ENCODE data around the gene IQCE.
"Not testable (repeated sequence)": the region's sequence is repeated elsewhere in the genome, so short reads cannot be mapped to it uniquely, and the experiment has no call there.

The IQCE gene

DNA sequence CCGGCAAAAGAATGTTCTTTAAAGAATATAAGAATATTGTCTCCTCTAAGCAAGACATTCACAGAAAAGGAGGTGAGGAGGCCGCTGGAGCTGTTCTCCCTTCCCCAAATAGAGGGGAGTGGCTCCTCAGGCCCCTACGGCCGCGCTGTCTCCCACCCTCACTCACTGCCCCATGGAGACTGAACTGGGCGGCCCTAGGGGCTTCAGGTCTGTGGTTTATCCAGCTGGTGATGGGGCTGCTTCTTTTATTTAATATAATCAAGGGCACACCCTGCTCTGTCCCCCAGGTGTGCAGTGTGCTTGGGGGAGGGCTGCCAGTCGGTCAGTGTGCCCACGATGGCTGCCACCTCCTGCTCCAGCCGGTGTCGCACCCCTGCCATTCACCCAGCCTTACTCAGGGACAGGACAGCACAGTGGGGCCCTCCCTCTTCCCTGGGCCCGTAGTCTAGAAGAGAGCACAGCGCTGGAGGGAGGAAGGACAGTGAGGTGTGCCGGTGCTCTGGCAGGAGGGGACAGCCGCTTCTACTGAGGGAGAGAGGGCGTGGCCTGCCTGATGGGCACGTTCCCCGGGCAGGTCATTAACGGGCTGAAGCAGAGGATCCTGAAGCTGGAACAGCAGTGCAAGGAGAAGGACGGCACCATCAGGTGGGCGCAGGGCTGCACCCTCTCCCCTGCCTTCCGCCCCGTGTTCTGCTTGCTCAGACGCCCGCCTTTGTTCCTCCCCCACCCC lies 23.4 kb downstream of the IQCE start:
- DNase-seq = no peak

DNA sequence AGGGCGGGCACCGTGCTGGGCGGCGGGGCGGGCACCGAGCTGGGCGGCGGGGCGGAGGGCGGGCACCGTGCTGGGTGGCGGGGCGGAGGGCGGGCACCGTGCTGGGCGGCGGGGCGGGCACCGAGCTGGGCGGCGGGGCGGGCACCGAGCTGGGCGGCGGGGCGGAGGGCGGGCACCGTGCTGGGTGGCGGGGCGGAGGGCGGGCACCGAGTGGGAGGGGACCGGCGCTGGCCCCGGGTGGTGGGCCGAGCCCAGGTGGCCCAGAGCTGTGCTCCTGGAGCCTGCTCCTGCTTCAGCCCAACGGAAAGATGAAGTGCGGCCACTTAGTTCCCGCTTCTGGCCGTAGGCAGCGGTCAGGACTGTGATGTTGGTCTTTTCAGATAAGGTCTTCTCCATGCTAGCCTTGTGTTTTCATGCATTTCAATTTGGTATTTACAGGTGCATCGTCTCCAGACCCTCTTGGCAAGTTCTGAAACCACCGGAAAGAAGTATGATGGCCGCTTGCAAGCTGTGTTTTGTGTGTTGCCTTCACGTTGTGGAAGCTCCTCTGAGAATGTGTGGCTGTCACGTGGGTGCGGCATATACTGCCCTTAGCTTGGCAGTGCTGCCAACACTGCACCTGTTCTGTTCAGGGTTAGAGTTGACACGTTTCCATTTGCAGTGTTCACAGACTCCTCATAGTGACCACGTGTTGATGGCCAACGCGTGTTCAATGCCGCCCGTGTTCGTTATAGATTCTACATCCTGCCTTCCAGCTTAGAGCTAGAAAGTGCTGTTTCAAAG lies 25.2 kb downstream of the IQCE start:
- no peak for DNase-seq

DNA sequence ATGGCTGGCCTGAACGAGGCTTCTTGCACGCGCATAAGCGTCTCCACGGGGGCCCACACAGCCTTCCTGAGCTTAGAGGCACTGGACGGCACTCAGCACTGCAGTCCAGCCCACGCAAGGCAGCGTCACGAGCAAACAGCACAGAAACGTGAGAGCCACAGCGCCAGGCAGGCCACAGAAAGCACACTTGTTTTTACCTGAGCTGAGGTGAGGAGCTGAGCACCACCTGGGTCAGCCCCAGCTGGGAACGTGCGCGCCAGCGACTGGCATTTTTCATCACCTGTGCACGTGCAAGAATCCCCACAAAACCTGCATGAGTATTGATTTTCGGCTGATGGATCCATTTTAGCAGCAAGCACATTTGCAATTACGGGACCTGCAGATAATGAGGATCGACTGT lies 26.7 kb downstream of the IQCE start:
- DNase-seq = no peak

DNA sequence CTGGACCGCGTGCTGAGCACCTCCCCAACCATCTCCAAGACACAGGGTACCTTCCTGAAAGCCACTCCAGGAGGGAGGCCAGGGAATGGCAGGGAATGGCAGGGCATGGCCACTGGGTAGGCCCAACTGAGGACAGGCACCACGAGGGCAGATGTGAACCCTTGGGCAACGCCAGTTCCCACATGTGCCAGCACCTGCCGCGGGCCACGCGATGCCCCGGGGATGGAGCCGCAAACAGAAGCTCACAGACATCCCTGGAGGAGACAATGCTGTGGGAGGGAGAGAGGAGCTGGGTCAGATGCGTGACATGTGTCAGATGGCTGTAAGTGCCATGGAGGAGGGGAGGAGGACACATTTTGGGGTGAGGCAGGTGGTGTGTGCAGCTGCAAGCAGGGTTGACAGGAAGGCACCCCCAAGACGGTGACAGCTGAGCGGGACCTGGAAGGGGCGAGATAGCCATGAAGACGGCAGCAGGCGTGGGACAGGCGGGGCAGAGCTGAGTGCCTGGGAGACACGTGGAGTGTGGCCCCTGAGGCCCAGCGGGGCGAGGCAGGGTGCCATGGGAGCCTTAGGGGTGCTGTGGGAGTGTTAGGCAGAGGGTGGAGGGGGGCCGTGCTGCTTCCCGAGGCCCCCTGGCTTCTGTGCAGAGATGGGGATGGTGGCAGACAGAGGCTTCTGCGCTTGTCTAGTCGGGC lies 27.7 kb downstream of the IQCE start:
- no peak for DNase-seq

DNA sequence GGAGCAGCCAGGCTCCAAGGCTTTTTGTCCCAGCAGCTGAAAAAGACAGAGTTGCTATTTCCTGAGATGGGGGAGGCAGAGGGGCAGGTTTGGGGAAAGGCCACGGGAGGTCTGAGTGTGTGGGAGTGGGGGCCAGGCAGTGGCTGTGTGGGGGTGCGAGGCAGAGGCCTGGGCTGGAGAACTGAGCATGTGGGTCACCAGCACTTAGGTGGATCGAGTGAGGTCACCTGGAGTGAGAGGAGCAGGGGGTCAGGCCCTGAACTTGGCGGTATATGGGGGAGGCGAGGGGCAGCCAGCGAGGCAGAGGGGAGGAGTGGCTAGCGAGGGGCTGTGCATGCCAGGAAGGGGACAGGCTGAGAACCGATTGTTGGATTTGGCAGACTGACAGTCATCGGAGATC lies 28.4 kb downstream of the IQCE start:
- DNase-seq = no peak

DNA sequence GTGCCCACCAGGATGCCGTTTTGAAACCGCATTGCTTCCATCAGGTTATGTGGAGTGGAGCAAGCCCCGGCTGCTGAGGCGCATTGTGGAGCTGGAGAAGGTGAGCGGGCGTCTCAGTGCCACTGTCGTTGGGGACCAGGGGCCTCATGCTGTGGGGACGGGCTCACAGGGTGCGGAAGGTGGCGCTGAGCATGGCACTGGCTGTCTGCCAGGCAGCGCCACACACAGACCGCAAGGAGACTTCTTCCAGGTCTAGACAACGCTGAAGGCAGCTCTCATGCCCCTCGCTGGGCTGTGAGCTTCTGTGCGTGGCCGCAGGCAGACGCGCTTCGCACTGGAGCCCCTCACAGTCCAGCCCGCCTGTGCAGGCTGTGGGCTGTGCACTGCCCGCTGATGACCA lies 29.0 kb downstream of the IQCE start:
- DNase-seq = no peak

DNA sequence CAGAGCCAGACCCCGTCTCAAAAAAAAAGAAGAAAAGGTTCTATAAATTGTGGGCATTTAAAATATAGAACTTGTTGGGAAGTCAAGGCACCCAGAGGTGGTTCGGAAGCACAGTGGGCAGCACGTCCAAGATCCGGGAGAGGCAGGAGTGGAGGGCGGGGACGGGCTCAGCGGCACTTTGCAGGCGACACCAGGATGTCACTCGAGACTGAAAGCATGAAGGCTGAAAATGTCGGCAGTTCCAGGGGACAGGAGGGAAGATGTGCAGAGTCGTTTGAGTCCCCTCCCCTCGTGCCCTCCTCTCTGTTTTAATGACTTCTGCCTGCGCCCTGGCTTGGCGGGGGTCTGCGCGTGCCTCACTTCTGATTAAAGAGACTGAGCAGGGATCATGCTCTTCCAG lies 30.6 kb downstream of the IQCE start:
- DNase-seq = no peak

DNA sequence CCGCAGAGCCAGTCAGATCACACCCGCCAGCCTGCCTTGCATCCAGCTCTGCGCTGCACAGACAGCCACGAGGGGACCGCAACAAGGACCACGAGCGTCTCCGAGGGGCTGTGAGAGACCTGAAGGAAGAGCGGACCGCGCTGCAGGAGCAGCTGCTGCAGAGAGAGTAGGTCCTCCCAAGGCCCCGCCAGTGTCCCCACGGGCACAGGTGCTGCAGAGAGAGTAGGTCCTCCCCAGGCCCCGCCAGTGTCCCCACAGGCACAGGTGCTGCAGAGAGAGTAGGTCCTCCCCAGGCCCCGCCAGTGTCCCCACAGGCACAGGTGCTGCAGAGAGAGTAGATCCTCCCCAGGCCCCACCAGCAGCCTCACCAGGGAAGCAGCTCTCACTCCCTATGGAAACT lies 31.2 kb downstream of the IQCE start:
- not testable (repeated sequence) for DNase-seq

DNA sequence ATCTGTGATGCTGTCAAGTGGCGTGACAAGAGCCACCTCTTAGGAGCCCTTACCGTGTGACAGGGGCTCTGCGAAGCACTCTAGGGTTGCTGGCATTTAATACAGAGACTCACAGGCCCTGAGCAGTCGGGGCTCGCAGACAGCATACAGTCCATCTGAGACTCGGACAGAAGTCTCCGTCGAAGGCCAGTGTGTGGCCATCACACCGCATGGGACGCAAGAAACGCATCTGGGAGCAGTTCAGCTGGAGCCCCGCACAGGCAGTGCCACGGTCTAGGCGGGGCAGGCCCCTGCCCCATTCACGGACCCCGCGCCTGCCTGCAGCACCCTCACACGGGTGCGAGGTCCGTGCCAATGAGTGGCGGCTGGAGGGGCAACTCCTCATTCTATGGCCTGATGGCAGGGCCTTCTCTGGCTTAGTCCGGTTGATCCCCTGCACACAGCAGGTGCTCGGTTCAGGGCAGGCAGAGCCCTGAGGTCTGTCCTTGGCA lies 33.6 kb downstream of the IQCE start:
- DNase-seq = no peak

DNA sequence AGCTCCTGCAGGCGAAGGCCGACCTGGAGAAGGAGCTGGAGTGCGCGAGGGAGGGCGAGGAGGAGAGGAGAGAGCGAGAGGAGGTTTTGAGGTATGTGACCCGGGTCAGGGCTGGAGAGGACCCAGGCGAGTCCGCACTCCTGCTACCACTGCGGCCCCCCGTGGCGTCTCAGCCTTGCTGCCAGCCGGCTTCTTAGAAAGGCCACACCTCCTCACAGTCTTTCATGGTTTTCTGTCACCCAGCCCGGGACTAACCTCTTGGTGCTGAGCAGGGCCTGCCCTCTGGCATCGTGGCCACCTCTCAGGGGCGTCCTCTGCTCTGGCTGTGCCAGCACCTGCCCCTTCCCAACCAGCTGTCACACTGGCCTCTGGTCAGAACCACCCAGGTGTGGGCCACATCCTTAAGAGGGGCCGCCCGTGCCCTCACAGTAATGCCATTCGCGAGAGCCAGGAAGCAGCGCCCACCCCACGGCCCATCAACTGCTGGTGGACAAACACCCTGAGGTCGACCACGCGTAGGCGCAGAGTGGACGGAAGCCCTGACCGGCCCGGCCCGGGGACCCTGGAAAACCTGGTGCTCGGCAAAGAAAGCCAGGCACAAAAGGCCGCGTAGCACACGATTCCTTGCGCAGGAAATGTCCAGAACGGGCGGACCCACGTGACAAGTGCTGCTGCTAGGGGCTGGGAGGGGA lies 34.4 kb downstream of the IQCE start:
- DNase-seq = no peak

DNA sequence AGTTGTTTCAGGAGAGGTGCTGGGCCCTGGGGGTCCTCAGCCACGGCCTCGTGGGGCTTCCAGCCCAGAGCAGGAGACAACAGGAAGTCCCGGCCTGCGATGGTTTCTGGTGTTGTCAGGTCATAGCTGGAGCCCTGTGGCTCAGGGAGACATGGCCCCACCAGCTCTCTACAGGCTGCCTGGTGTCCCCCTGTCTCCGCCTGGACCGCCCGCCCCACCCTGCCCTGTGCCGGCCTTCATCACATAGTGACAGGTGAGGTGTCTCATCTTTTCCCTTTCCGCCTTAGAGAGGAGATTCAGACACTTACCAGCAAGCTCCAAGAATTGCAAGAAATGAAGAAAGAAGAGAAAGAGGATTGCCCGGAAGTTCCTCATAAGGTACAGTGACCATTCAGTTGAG lies 35.8 kb downstream of the IQCE start:
- DNase-seq = no peak

DNA sequence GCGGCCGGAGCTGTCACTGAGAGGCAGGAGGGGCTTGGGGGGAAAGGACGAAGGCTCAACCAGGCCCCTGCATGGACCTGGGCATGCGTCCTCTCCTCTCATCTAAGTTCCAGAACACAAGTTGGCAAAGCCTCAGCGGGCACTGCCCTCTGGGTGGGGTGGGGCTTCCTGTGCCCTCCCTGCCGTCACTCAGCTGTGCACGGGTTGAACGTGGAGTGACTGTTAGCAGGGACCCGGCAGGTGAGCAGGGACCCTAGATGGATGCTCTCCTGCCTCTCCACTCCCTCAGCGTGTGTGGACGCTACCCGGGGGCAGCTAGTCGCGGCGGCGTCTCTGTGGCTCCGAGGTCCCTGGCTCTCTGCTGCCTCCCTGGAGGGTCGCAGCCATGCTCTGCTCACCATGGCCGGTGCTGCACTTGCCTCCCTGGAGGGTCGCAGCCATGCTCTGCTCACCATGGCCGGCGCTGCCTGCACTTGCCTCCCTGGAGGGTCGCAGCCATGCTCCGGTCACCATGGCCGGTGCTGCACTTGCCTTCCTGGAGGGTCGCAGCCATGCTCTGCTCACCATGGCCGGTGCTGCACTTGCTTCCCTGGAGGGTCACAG lies 36.6 kb downstream of the IQCE start:
- no peak for DNase-seq

DNA sequence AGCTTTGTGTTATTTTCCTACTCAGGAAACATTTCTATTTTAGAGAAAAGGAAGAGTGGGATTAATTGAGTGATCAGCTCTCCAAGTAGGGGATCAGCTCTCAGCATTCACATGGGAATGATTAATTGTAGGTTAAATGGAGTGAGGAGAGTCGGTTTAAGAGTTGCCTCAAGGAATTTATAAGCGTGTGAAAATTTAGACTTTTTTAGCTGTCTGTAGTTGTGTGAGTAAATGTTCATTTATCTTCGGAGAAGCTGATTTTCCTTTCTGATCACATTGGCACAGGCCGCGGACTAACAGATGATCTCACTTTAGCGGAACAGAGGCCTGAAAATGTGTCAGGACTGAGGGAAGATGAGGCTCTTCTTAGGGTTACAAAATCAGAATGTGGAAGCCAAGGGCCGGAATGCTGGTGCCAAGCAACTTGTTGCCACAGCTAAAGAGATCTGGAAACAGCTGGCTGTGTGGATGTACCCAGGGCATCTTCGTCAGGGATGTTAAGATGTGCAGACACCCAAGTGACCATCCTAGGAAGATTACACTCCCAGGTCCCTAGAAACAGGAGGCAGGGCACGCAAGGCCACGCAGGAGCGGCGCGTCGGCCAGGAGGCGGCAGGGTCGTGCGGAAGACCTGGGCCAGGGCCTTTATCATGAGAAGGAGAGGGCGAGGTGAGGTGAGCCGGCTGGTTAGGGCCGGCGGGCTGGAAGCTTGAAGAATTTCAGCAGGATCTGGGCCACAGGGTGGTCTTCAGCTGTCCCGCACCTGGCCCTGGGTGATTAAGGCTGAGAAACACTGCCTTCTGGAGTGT lies 37.9 kb downstream of the IQCE start:
- DNase-seq = no peak

DNA sequence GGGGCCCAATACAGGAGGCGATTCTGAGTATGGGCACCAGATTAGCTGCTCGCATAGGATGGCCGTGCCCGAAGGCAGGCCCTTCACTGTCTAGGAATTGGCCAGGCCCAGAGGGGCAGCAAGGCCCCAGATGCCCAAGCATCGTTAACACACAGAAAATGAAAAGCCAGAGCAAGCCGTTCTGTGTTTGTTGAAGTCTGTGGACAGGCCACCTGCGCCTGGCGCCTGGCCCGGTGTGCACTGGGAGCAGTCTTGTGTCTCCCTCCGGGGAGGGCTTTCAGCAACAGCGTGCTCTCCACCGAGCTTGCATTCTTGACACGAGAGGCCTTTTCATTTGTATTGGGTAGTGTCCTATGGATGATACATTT lies 38.5 kb downstream of the IQCE start:
- no peak for DNase-seq

DNA sequence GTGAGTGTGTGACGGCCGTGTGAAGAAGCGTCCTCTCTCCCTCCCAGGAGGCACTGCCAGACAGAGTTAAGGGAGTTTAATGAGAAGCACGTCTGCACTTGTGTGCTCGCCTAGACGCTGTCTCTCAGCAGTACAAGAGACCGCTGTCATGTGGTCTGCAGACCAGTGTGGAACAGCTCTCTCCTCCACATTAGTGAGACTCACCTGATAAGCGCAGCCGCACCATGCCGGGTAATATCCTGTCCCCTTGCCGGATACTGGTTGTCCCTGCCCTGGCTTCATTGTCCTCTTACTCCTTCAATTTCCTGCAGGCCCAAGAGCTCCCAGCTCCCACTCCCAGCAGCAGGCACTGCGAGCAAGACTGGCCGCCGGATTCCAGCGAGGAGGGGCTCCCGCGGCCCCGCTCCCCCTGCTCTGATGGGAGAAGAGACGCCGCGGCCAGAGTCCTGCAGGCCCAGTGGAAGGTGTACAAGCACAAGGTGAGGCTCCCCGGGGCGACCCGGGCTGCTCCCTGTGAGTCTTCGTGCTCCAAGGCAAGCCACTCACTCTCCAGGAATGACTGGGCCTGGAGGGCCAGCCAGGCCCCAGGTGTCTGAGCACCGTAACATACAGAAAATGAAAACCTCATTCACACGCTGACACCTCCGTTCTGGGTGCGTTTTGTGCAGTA lies 39.5 kb downstream of the IQCE start:
- no peak for DNase-seq

DNA sequence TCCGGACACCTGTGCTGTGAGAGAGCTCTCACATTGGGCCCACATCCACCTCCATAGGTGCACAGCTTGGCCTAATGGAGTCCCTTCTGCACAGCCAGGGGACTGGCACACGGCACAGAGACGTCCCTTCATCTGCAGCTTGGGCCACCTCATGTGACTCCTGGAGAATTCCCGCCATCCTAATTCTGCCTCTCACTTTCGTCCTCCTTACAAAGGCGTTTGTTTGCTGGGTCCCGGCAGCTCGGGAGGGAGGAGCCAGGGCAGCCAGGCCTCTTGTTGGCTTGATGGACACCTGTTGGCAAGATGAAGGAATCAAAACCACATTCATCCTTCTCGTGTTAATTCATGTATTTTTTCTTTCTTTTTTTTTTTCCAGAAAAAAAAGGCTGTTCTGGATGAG lies 42.3 kb downstream of the IQCE start:
- DNase-seq = no peak

DNA sequence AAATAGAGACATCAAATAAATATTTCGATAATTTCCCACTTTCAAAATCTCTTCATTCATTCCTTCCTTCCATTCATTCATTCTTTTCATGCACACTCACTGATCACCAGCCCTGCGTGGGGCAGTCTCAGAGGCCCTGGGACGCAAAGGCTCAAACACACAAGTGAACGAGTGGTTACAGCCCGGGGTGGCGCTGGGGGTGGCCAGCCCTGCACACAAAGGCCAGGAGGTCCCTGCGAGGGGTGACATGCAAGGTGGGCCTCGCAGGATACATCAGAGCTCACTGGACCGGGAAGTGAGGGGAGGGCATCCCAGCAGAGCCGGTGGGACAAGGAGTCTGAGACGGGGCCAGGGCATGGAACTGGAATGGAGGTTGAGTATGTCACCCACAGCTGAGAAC lies 43.1 kb downstream of the IQCE start:
- no peak for DNase-seq

DNA sequence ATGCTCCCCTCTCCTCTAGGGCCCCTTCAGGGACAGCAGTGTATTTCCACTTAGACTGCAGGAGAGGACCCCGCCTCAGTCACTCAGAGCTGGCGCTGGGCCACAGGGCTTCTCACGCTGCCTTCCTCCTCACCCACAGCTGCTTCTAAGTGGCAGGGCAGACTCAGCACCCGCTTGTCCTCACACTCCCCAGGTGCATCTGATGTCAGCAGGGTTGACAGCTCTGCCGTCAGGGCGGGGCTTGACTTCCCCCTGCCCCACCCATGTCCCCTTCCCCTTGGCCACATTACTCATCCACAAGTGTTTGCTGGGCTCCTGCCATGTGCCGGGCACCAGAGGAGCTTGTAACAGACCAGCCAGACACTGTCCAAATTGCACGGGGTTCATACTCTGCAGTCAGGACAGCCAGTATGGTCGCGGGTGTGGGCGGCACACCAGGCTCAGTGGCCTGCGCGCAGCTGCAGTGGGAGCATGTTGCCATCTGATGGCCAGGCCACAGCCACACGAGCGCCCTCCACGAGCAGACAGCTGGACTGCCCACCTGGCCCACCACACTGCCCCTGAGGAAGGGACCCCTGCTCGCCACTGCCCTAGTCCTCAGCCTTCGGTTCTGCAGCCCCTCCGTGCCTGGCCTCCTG lies 43.7 kb downstream of the IQCE start:
- DNase-seq = peak; percentile 21

DNA sequence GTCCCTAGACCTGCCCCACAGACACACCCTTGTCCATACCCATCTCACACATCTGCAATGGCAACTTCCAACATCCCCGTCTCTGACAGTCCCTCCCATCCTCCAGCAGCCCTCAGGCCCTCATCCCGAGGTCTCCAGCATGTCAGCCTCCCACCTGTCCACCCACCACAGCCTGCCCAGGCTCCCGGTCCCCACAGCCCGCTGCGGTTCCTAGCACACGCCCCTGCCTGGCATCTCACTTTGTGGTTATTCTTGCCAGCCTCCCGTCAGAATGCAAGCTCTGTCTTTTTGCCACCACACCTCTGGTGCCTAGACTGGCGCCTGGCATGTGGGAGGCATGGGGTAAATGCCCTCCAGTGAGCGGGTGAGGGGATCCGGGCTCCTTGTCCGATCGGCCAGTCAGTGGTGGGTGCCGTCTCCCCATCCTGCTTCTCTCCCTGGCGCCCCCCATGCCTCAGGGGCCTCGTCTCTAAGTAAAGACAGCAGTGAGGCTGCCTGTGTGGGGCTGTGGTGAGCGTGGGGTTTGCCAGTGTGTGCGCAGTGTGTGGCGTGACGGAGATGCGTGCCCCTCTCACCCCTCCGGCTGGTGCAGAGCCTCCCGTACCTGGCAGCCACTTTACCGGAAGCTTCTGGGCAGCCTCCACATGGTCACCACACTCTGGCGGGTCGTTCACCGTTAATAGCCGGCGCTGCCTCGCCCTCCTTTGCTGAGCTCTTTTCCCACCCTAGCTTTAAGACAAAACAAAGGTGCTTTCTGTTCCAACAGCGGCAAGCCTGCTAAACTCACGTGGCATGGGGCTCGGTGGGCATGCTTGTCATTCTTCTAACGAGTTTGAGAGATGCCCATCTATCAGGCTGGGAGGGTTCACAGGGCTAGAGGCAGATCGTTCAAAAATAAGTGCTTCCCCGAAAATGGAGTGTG lies 44.5 kb downstream of the IQCE start:
- no peak for DNase-seq
